HepG2 (cell line): ENCODE data around the gene CKS1B. TPM values are rescaled to one million over a fixed set of nuclear protein-coding genes. Genes with fewer than 3 reads are reported as not detected.

Source experiments
- BCL3 ChIP-seq: sonication (generic); formaldehyde crosslinking; IDR thresholded peaks from 2 replicates; pipeline ENCODE4 v1.5.1; 2020; ENCODE audit warnings: mild to moderate bottlenecking, missing genetic modification reagents, moderate library complexity
- CEBPG ChIP-seq: IDR thresholded peaks from 2 replicates; pipeline ENCODE4 v1.6.1; 2016
- CHD4 ChIP-seq: fragments of 200-600 bp; sonication (generic); IDR thresholded peaks from 2 replicates; pipeline ENCODE4 v1.7.0; 2017; ENCODE audit warnings: mild to moderate bottlenecking, low read length, borderline replicate concordance
- FOXO4 ChIP-seq: sonication (generic); formaldehyde crosslinking; conservative IDR thresholded peaks from 2 replicates; pipeline ENCODE4 v1.8.1; 2023; ENCODE audit warnings: missing genetic modification reagents
- FOXP1 ChIP-seq, 2 experiments: fragments of 450-650 bp in 1 of 2; IDR thresholded peaks; 2 replicates each; pipeline ENCODE4 v1.6.1; 2017 to 2018; ENCODE audit warnings: antibody characterized with exemption in 1 of 2
- HNRNPH1 ChIP-seq: fragments of 200-400 bp; formaldehyde crosslinking; optimal IDR thresholded peaks from 2 replicates; pipeline ENCODE3; 2017; ENCODE audit warnings: mild to moderate bottlenecking, low read depth, low read length
- MAZ ChIP-seq, 2 experiments: sonication (generic) in 1 of 2; formaldehyde crosslinking in 1 of 2; IDR thresholded peaks; 2 replicates each; pipeline versions ENCODE4 v1.5.0 to v1.6.1; 2012 to 2020; ENCODE audit warnings: low read depth in 2 of 2, mild to moderate bottlenecking in 2 of 2, borderline replicate concordance in 1 of 2, improper control_type of control experiment in 1 of 2, low read length in 1 of 2, missing genetic modification reagents in 1 of 2, moderate library complexity in 1 of 2
- MXD1 ChIP-seq: sonication (generic); formaldehyde crosslinking; IDR thresholded peaks from 2 replicates; pipeline ENCODE4 v1.4.0; 2020; ENCODE audit warnings: mild to moderate bottlenecking, missing genetic modification reagents
- SOX13 ChIP-seq, 3 experiments: fragments of 450-650 bp in 1 of 3; sonication (generic) in 1 of 3; formaldehyde crosslinking in 1 of 3; IDR thresholded peaks in 2 of 3; conservative IDR thresholded peaks in 1 of 3; 2 replicates each; pipeline versions ENCODE4 v1.5.0 to v1.6.1; 2016 to 2020; ENCODE audit warnings: antibody characterized with exemption in 1 of 3, mild to moderate bottlenecking in 1 of 3, missing compliant biosample characterization in 1 of 3, missing genetic modification reagents in 1 of 3, moderate library complexity in 1 of 3
- ZBTB39 ChIP-seq: sonication (generic); formaldehyde crosslinking; IDR thresholded peaks from 2 replicates; pipeline ENCODE4 v1.5.0; 2020; ENCODE audit warnings: missing genetic modification reagents
- ZNF281 ChIP-seq: sonication (generic); formaldehyde crosslinking; IDR thresholded peaks from 2 replicates; pipeline ENCODE4 v1.4.0; 2020; ENCODE audit warnings: missing genetic modification reagents, borderline replicate concordance
- ZNF609 ChIP-seq: sonication (generic); formaldehyde crosslinking; IDR thresholded peaks from 2 replicates; pipeline ENCODE4 v1.4.0; 2020; ENCODE audit warnings: mild to moderate bottlenecking, missing genetic modification reagents, borderline replicate concordance
- ZNF713 ChIP-seq: sonication (generic); formaldehyde crosslinking; IDR thresholded peaks from 2 replicates; pipeline ENCODE4 v1.4.0; 2020; ENCODE audit warnings: mild to moderate bottlenecking, missing genetic modification reagents
- polyA plus RNA-seq, 8 experiments: library from polyadenylated mRNA; depleted of rRNA in 3 of 8; stranded (reverse) in 7 of 8; unstranded in 1 of 8; fragments of >200 nt; fragmentation: Illumina TruSeq in 4 of 8; extraction: Trizol in 4 of 8; gene quantifications; 2 replicates each; pipeline versions ENCODE4 v1.2.1 to v1.2.3, GENCODE V29; 2011 to 2016; ENCODE audit warnings: low read depth in 4 of 8, missing spikeins in 1 of 8, mixed read lengths in 1 of 8; ENCODE audit not compliant: insufficient read depth in 1 of 8
- total RNA-seq, 5 experiments: library from RNA; depleted of rRNA; stranded (reverse); fragments of >200 nt; fragmentation: Illumina TruSeq; extraction: Trizol; gene quantifications; 2 replicates each; pipeline ENCODE4 v1.2.3, GENCODE V29; 2016; ENCODE audit warnings: low read depth in 1 of 5

Gene CKS1B
- total and polyA plus RNA-seq, 2 of the 13 experiments (the other 11 are each of a cell fraction or from before 2014, with no cell fraction given) = 217 to 222 TPM

GRCh38 chr1:155003766-155004351 is 29.4 kb downstream of the CKS1B start (continued):
- TF ChIP-seq ZNF713 (CRISPR knock-in tag) = no peak
- TF ChIP-seq ZBTB39 (CRISPR knock-in tag) = no peak
- peak; percentile 65; the same call in 1 of the 2 replicates for TF ChIP-seq ZNF281 (CRISPR knock-in tag)
- TF ChIP-seq MXD1 (CRISPR knock-in tag) = no peak
- TF ChIP-seq FOXO4 = 0 out of 2 replicates have a peak, but pooled peaks have one; percentile 10
- 0 out of 2 replicates have a peak, but pooled peaks have one; percentile 7 for TF ChIP-seq MAZ (IDR thresholded peaks at IDR 0.05; ENCODE audit: borderline replicate concordance, low read depth, low read length)
- peak; percentile 71 for TF ChIP-seq MAZ (CRISPR knock-in tag; IDR thresholded peaks at IDR 0.05; ENCODE audit: low read depth)
- no peak for TF ChIP-seq CEBPG (CRISPR knock-in tag)
- no peak for TF ChIP-seq FOXP1 (IDR thresholded peaks at IDR 0.05)
- peak; percentile 20; the same call in 1 of the 2 replicates for TF ChIP-seq FOXP1 (CRISPR knock-in tag; IDR thresholded peaks at IDR 0.05)
- no peak for TF ChIP-seq SOX13 (IDR thresholded peaks at IDR 0.05)
- peak in 1 of 2 experiments; percentile 49; a peak in 1 of 4 replicates for TF ChIP-seq SOX13 (CRISPR knock-in tag; conservative IDR thresholded peaks at IDR 0.05 in 1 of 2, IDR thresholded peaks at IDR 0.05 in 1 of 2)
- no peak for TF ChIP-seq HNRNPH1
- no peak for TF ChIP-seq ZNF609 (CRISPR knock-in tag)
- TF ChIP-seq BCL3 = no peak
- TF ChIP-seq CHD4 = no peak
